Glomerular visceral epithelial cell (primary cell): ENCODE measurements around the gene CHD1L.
"Not testable (repeated sequence)": the region's sequence is repeated elsewhere in the genome, so short reads cannot be mapped to it uniquely, and the experiment has no call there.

Experiments
- DNase-seq: peaks from one replicate; pipeline ENCODE4 v3.0.0-alpha.2; 2016; ENCODE audit errors: extremely low spot score

The CHD1L gene

DNA sequence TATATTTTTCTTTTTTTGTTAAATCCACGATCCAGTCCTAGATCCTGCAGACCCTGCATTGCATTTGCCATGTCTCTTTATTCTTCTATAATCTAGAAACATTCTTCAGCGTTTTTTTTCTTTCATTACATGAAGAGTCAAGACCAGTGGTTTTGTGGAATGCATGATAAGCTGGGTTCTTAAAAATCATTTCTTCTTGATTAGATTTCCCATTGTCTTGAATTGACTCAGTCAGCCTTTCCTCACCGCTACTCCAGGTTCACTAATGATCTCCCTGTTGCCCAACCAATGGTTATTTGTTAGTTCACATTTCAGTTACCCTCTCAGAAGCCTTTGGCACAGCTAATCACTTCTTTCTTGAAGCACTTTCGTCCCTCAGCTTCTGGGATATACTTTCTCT is 25.2 kb downstream of the CHD1L start:
- no peak for DNase-seq

DNA sequence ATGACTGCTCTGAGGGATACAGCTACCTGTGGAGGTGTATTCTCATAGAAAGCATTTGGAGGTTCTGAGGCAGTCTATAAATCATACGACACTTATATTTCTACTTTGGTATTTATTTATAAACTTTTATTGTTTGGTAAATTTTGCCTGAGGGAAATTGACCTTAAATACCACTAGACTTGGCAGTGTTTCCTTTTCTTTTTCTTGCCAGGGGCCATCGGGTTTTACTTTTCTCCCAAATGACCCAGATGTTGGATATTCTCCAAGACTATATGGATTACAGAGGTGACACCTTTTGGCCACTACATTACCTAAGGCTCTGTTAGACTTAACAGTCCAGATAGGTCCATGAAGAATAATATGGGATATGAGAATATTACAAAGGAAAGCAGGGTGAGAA is 28.2 kb downstream of the CHD1L start:
- no peak for DNase-seq

DNA sequence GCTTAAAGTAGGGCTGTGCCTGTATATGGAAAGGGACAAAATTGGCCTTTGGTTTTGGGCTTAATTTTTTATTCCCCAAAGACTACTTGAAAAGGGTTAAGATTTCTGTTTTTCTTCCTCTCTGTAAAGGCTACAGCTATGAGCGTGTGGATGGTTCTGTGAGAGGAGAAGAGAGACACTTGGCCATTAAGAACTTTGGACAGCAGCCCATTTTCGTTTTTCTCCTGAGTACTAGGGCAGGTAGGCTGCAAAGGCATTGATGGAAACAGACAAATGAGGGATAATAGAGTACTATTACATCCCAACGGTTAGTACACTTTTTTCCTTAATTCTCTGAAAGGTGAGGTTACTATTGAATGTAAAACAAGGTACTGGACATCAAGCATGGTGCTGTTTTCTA is 29.6 kb downstream of the CHD1L start:
- no peak for DNase-seq

DNA sequence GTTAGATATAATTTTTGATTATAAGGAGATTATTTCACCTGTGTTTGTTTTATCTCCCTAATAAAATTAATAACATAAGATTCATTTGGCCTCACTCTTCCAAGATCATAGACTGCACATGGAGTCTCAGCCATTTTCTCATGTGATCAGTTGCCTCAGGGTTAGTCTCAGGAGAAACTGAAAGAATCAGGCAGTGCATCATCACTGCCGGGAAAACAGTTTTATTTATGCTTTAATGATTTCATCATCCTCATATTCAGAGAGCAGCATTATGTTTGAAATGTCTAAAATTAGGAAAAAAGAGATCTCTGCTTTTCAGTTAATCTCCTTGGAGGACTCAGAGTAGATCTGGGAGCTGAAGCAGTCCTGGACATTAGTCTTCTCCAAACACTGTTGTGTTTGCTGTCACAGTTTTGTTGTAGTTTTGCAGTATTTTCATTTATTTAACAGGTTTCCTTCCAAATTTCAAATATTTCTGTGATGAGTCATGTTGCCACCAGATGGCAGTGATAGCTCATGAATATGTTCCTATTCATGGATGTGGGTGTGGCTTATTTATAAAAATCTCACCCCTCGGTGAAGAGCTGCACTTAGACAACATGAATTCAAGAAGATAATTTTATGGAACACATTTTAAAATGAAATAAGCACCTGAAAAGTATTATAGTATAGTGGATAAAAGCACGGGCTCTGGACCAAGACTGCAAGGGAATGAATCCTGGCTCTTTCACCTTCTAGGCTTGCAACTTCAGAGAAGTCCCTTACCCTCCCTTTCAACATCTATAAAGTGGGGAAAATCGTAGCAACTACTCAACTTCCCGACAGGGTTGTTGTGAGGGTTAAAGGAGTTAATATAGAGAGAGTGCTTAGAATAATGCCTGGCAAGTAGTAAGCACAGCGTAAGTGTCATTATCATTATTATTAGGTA is 31.2 kb downstream of the CHD1L start:
- peak; percentile 64 for DNase-seq

DNA sequence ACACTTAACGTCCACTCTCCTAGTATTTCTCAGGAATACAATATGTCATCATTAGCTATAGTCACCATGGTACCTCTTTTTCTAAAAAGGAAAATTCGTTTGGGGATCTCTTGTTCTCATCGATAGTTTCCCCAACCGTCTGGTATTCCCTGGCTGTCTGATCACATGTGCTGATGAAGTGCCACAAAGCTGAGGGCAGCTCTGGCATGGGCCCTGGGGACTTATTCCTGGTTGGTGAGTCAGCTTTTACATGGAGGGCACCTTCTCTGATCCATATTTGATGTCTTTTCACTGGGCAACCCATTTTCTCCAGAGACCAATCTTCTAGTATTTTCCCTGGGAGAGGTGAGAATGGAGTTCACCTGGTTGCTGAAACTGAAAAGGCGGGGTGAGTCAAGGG is 39.5 kb downstream of the CHD1L start:
- no peak for DNase-seq

DNA sequence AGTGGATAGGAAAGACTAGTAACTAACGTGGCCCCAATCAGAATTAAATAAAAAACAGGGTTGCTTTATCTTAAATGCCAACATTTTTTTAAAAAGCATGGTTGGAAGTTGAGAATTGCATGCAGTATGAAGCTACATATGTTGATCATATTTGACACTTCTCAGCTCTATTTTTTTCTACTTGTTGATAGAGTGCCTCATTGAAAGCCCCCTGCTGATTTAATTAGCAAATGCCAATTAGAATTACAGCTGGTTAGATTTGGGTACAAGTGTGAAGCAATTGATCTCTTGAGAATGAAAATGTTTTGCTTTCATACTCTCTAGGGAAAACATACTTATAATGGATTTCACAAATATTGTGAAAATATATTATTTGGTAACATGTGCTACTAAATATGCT is 40.5 kb downstream of the CHD1L start:
- no peak for DNase-seq

DNA sequence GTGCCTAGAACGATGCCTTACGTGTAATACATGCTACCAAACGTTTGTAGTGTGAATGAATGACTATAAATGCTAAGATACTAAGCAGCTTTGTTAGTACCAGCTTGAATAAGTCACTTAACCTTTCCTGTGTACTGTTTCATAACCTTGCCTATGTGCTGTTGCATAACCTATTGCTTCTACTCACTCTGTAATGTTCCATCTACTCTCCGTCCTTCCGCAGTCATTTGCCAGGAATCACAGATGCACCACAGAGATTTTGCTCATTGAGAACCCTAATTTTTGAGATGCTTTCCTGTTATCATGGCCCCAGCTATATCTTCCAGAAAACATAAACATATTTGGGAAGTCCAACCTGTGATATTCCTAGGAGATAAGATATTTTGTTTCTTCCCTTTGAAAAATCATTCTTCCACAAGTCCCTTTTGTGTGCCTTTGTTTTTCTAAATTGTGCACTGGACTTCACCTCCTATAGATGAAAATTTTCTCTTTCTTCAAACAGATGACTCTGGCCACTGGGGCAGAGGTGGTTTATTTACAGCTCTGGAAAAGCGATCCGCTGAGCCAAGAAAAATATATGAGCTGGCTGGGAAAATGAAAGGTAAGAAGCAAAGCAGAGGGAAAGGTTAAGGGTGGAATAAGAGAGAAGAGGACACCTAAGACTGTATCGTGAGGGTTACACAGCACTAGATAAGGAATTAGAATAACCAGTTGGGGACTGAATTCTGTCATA is 44.8 kb downstream of the CHD1L start:
- DNase-seq, result no peak

DNA sequence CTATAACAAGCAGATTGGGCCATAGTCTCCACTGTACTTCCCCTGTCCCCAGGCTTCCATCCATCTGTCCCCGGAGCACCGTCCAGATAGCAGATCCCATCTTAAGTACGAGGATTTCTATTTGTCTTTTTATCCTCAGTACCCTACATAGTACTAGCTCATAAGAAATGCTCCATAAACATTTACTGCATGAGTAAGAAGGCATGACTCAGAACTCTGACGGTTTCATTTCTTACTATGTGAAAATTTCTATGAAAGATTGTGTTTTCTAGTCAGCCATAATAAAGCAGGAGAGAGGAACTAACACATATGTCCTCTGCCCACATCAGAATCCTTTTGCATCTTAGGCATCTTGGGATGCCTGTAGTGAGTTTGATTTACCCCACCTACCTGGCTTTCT is 49.5 kb downstream of the CHD1L start:
- peak; percentile 47 for DNase-seq

DNA sequence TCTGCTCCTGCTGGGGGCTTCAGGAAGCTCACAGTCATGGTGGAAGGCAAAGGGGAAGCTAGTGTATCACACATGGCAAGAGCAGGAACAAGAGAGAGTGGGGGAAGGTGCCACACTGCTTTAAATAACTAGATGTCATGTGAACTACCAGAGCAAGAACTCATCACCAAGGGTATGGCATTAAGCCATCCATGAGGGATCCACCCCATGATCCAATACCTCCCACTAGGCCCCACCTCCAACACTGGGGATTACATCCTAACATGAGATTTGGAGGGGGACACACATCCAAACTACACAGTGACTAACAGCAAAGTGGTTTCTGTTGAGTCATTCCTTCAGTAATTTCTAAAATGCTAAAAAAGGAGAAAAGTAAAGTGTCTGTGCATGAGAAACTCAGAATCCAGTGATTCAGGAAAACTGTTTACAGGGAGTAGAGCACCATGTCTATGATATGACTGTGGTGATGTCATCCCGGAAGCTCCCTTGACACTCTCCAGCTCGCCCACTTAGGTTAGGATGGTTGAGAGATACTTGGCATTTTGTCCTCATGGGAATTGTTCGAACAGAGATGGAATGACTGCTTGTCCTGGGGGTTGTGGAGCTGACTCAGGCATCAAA is 50.3 kb downstream of the CHD1L start:
- DNase-seq, result peak; percentile 85

DNA sequence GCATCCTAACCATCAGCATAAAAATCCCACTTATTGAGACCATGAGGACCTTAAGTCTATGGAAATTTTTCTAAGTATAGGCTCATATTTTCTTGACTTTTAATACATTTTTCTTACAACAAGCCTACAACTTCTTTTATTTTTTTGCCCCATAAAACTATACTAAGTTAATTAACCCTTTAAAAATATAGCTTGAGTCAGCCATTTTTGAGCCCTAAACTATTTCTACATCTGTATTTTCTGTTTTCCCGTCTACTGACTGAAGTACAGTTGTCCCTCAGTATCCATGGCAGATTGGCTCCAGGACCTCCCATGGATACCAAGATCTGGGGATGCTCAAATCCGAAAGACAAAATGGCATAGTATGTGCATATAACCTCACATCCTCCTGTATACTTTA is 55.0 kb downstream of the CHD1L start:
- DNase-seq, result no peak

DNA sequence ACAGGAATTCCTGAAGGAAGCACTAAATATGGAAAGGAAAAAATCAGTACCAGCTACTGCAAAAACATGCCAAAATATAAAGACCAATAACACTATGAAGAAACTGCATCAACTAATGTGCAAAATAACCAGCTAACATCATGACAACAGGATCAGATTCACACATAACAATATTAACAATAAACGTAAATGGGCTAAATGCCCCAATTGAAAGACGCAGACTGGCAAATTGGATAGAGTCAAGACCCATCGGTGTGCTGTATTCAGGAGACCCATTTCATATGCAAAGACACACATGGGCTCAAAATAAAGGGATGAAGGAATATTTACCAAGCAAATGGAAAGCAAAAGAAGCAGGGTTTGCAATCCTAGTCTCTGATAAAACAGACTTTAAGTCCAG is 63.3 kb downstream of the CHD1L start:
- not testable (repeated sequence) for DNase-seq

DNA sequence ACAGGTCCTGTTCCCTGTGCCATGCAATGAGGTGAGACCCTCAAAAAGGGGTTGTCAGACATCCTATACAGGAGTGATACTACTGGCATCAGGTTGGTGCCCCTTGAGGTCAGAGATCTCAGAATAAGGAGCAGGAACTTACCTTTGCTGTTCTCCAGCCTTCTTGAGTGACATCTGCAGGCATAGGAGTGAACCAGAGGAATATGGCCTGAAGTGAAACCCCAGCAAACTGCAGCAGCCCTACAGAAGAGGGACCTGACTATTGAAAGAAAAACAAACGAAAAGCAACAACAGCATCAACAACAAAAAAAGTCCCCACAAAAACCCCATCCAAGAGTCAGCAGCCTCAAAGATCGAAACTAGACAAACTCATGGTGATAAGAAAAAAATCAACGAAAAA is 74.5 kb downstream of the CHD1L start:
- DNase-seq, result no peak

DNA sequence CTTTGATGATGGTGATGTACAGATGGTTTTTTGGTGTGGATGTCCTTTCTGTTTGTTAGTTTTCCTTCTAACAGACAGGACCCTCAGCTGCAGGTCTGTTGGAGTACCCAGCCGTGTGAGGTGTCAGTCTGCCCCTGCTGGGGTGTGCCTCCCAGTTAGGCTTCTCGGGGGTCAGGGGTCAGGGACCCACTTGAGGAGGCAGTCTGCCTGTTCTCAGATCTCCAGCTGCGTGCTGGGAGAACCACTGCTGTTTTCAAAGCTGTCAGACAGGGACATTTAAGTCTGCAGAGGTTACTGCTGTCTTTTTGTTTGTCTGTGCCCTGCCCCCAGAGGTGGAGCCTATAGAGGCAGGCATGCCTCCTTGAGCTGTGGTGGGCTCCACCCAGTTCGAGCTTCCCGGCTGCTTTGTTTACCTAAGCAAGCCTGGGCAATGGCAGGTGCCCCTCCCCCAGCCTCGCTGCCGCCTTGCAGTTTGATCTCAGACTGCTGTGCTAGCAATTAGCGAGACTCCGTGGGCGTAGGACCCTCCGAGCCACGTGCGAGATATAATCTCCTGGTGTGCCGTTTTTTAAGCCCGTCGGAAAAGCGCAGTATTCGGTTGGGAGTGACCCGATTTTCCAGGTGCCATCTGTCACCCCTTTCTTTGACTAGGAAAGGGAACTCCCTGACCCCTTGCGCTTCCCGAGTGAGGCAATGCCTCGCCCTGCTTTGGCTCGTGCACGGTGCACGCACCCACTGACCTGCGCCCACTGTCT is 84.6 kb downstream of the CHD1L start:
- not testable (repeated sequence) for DNase-seq

DNA sequence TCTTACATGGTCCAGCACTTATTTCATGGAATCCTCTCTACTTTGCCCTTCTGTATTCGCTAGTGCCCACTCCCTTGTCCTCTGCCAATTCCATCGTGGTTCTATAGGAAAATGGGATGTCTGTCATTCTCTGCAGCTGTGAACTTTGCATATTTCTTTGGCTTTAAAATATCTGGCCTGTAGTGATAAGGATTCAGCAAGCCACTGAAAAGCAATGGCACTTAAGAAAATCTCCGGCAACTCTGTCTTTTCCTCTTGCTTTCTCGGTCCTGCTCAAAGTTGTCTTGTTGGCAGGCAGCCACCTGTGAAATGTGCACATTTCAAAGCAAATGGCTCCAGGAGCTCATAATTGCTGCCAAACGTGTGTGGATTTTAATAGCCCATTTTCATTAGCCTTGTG is 91.8 kb downstream of the CHD1L start:
- DNase-seq, result no peak

DNA sequence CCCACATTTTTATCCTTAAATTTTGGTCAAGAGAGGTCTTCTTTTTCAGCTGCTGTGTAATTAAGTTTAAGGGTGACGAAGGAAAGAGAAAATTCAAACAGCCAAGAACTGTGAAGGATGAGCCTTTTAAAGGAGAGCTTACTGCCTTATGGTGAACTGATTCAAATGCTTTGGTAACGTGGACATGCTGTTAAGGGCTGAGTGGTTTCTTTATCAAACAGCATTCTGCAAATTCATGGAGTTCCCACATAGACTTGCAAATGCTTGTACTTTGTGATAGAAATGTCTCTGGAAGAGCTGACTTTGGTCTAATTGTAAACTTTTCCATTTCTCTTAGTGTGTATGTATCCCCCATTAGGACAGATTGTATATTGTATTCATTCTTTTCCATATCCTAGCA is 93.8 kb downstream of the CHD1L start:
- no peak for DNase-seq

DNA sequence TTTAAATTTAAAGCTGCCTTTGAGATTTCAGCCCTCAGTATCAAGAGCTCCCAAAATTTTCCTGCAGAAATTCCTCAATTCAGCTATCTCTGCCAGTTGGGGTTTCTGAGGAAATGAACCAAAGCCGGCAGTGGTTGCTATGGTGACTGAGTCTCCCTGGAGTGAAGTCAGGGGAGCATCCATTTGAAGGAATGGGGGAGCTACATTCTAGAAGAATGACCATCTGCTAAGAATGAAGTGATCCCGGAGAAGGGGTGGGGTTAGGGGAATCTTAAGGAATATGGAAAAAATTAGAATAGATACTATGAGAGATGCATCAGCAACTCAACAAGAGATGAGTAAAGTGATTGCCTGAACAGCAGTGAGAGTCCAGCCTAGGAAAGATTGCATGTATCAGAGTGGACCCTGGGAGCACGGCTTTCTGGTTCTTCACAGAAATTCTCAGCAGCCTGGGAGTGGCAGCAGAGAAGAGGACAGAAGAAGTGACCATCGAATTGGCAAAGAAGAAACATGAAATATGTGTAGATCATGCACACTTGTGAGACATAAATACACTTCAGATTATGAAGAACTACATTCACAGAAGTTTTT is 94.7 kb downstream of the CHD1L start:
- DNase-seq, result no peak

DNA sequence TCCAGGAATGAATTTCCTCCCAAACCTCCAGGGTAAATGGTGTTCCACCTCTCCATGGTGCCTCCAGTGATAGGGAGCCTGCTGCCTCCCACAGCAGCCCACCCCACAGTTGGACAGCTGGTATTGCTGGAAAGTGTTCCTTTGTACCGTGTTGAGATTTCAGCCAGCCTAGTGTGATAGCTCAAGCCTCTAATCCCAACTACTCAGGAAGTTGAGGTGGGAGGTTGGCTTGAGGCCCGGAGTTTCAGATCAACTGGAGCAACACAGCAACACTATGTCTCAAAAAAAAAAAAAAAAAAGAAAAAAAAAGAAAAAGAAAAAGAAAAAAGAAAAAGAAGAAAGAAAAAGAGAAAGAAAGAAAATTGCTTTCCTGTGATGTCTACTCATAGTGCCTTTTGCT is 96.1 kb downstream of the CHD1L start:
- DNase-seq, result no peak

DNA sequence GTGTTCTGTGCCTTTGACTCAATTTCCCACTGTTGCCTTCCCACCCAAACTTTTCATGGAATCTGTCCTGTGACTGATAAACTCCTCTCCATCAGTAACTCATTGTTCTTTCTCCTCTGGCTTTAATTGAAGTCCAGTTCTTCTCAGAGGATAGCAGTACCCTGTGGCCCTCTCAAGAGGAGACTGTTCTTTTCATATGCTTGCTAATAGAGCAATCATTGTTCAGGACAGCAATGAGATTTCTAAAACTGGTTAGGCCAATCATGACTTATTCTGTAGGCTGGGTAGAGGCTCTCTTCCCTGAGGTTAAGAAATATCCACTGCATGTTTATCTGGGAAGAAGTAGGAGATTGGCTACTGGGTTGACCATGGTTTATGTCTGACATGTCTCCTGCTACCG is 98.8 kb downstream of the CHD1L start:
- DNase-seq, result no peak
